Activated naive CD8-positive, alpha-beta T cell treated with anti-CD3 and anti-CD28 coated beads, Interleukin-2, amount 50 U/mL, for 24 hours (primary cell): ENCODE measurements around the gene SNX30.

Source experiments
- ATAC-seq: fragments of 150-1000 bp; cut with Tn5 transposase; one replicate; pipeline ENCODE4 v1.10.0; 2021
- DNase-seq: peaks from one replicate; pipeline ENCODE4 v3.0.0; 2021
- H3K27ac Mint-ChIP-seq: one replicate; pipeline ENCODE4 v1.8.0; 2021; ENCODE audit warnings: mild to moderate bottlenecking, mixed read lengths
- H3K27me3 Mint-ChIP-seq: one replicate; pipeline ENCODE4 v1.8.0; 2021; ENCODE audit warnings: mixed read lengths
- H3K36me3 Mint-ChIP-seq: one replicate; pipeline ENCODE4 v1.8.0; 2021; ENCODE audit warnings: low read depth, mixed read lengths
- H3K4me1 Mint-ChIP-seq: one replicate; pipeline ENCODE4 v1.8.0; 2021; ENCODE audit warnings: mixed read lengths
- H3K4me3 Mint-ChIP-seq: one replicate; pipeline ENCODE4 v1.8.0; 2021; ENCODE audit warnings: mild to moderate bottlenecking, moderate library complexity, mixed read lengths
- H3K9me3 Mint-ChIP-seq: one replicate; pipeline ENCODE4 v1.8.0; 2021; ENCODE audit warnings: mixed read lengths

SNX30 gene

GRCh38 chr9:112842555-112842954 lies 92.0 kb downstream of the SNX30 start:
- ATAC-seq (no peak), DNase-seq (no peak)
- H3K9me3 Mint-ChIP-seq = no peaks in the 10 kb centered on the region
- H3K27ac Mint-ChIP-seq = no peak overlapping the region
- H3K4me3 Mint-ChIP-seq = no peak overlapping the region
- H3K36me3 Mint-ChIP-seq = peaks cover 12% of the 10 kb centered on the region
- no peaks in the 10 kb centered on the region for H3K27me3 Mint-ChIP-seq
- H3K4me1 Mint-ChIP-seq = peaks cover 12% of the 10 kb centered on the region

GRCh38 chr9:112844771-112845542 lies 94.4 kb downstream of the SNX30 start:
- Mint-ChIP-seq H3K4me1 (peaks cover 14% of the 10 kb centered on the region), H3K36me3 (peaks cover 4% of the 10 kb centered on the region), H3K4me3 (no peak overlapping the region)

GRCh38 chr9:112846528-112847488 lies 96.2 kb downstream of the SNX30 start:
- ATAC-seq = no peak
- H3K27me3 Mint-ChIP-seq = no peaks in the 10 kb centered on the region
- peaks cover 9% of the 10 kb centered on the region for H3K36me3 Mint-ChIP-seq

More at GRCh38 chr9:112844771-112845542, 94.4 kb downstream of the SNX30 start:
- DNase-seq (peak; percentile 85), ATAC-seq (peak; percentile 29)
- Mint-ChIP-seq H3K27me3 (no peaks in the 10 kb centered on the region), H3K9me3 (no peaks in the 10 kb centered on the region), H3K27ac (no peak overlapping the region)

DNA sequence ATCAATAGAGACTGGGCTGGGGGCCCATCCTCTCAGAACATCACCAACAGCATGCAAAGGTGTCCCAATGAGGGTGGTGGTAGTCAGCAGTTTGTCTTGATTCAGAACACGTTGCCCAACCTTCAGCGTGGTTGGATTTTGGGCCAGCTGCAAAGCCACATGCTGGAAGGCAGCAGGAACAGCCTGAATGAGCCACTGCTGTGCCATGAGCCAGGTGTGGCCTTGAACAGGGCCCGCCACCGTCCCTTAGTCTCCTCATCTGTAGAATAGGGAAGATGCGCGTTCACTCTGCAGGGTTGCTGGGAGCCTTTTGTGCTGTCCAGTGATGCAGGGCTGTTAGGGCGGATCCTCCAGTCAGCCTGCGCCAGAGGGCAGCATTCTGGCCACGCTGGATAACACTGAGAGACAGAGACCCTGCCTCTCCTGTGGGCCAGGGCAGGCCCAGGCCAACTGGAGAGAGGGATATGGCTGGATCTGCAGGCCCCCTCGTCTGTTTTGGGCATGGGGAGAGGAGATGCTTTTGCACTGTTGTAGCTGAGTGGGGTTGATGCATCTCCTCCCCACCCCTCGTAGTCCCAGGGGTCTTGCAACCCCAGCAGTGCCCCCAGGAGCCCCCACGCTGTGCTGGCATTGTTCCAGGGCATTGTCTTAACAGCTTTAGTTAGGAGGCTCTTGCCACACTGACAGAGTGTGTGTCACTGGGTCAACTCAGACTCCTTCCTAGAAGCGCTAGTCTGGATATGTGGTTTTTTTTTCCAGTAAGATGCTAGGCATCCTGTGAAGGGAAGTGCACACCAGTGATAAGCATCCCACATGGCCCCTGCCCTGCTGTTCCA lies 98.0 kb downstream of the SNX30 start:
- H3K4me1 Mint-ChIP-seq = peaks cover 14% of the 10 kb centered on the region
- H3K36me3 Mint-ChIP-seq = peaks cover 9% of the 10 kb centered on the region
- ATAC-seq (no peak), DNase-seq (no peak)
- H3K9me3 Mint-ChIP-seq = no peaks in the 10 kb centered on the region
- H3K4me3 Mint-ChIP-seq = no peak overlapping the region
- no peak overlapping the region for H3K27ac Mint-ChIP-seq
- H3K27me3 Mint-ChIP-seq = no peaks in the 10 kb centered on the region

More at GRCh38 chr9:112846528-112847488, 96.2 kb downstream of the SNX30 start:
- no peak overlapping the region for H3K4me3 Mint-ChIP-seq
- no peak for DNase-seq
- H3K4me1 Mint-ChIP-seq = peaks cover 14% of the 10 kb centered on the region
- no peaks in the 10 kb centered on the region for H3K9me3 Mint-ChIP-seq
- H3K27ac Mint-ChIP-seq = no peak overlapping the region

GRCh38 chr9:112849363-112849922 lies 98.9 kb downstream of the SNX30 start:
- H3K9me3 Mint-ChIP-seq = no peaks in the 10 kb centered on the region
- no peak for DNase-seq

GRCh38 chr9:112850840-112851239 lies 100.3 kb downstream of the SNX30 start:
- no peaks in the 10 kb centered on the region for H3K9me3 Mint-ChIP-seq
- peaks cover 3% of the 10 kb centered on the region for H3K4me1 Mint-ChIP-seq
- DNase-seq = no peak
- H3K36me3 Mint-ChIP-seq = peaks cover 12% of the 10 kb centered on the region
- no peaks in the 10 kb centered on the region for H3K27me3 Mint-ChIP-seq
- no peak overlapping the region for H3K27ac Mint-ChIP-seq
- ATAC-seq = no peak
- no peak overlapping the region for H3K4me3 Mint-ChIP-seq

More at GRCh38 chr9:112849363-112849922, 98.9 kb downstream of the SNX30 start:
- no peak overlapping the region for H3K27ac Mint-ChIP-seq
- H3K27me3 Mint-ChIP-seq = no peaks in the 10 kb centered on the region
- peaks cover 12% of the 10 kb centered on the region for H3K36me3 Mint-ChIP-seq
- H3K4me1 Mint-ChIP-seq = peaks cover 13% of the 10 kb centered on the region
- no peak overlapping the region for H3K4me3 Mint-ChIP-seq
- ATAC-seq = peak; percentile 43

- H3K36me3 Mint-ChIP-seq = peaks cover 7% of the 10 kb centered on the region
- H3K4me3 Mint-ChIP-seq = no peak overlapping the region
- no peak overlapping the region for H3K27ac Mint-ChIP-seq
- no peaks in the 10 kb centered on the region for H3K4me1 Mint-ChIP-seq
- ATAC-seq (no peak), DNase-seq (no peak)
- H3K9me3 Mint-ChIP-seq = no peaks in the 10 kb centered on the region
- no peaks in the 10 kb centered on the region for H3K27me3 Mint-ChIP-seq
Measured at GRCh38 chr9:112852741-112853504, 102.4 kb downstream of the SNX30 start.

DNA sequence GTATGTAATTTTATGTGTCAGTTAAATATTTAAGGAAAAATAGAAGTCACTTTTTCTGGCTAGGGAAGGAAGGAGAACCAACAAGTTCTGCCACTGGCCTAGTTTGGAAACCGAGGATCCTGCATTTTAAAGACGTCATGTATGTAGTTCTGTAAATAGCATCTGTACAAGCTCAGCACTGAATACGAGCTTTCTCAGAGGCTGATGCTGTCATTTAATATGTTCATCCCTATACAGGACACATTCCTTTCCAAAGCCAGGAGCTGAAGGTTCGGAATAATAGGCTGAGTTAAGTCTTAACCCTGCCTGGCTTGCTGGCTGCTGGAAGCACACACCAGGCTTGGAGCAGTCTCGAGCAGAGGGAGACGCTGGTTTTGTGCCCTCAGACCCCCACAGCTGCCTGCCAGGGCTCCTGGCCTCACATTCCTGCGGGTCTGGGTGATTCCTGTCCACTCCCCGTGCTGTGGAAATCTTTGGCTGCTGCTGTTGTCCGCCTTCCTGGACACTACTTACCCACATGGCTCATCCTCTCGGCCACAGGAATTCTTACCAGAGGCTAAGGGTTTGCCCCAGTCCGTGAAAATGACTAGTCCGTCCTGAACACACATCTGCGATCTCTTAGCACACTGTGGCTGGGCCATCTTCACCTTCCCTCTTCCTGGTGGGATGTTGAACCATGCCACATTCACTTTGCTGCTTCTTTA lies 103.5 kb downstream of the SNX30 start:
- DNase-seq (no peak), ATAC-seq (no peak)
- Mint-ChIP-seq H3K4me1 (peaks cover 3% of the 10 kb centered on the region), H3K4me3 (no peak overlapping the region), H3K9me3 (no peaks in the 10 kb centered on the region), H3K36me3 (peaks cover 7% of the 10 kb centered on the region), H3K27me3 (no peaks in the 10 kb centered on the region), H3K27ac (no peak overlapping the region)

DNA sequence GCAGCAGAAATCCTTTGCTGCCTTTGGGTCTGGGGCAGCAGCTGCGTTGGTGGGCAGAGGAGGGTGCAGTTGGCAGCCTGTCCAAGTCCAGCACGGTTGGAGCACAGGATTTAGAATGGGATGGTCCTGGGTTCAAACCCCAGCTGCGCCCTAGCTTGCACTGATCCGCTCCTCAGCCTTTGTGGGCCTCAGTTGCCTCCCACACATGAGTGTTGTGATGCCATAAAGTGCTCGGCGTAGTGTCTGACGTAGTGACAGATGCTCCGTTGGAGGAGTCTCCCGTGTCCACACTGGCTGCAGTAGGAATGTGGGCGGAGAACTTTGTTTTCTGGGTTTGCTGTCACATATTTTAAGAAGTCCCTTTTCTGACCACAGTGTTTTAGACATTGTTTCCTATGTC lies 104.1 kb downstream of the SNX30 start:
- H3K4me1 Mint-ChIP-seq = peaks cover 3% of the 10 kb centered on the region
- H3K27ac Mint-ChIP-seq = no peak overlapping the region
- H3K36me3 Mint-ChIP-seq = peaks cover 7% of the 10 kb centered on the region

GRCh38 chr9:112856200-112856599 lies 105.6 kb downstream of the SNX30 start:
- H3K9me3 Mint-ChIP-seq = no peaks in the 10 kb centered on the region
- ATAC-seq = no peak
- no peak overlapping the region for H3K4me3 Mint-ChIP-seq
- peaks cover 5% of the 10 kb centered on the region for H3K4me1 Mint-ChIP-seq
- no peak overlapping the region for H3K27ac Mint-ChIP-seq
- no peak for DNase-seq
- H3K36me3 Mint-ChIP-seq = peaks cover 5% of the 10 kb centered on the region
- no peaks in the 10 kb centered on the region for H3K27me3 Mint-ChIP-seq

More for the DNA sequence above, 104.1 kb downstream of the SNX30 start:
- no peaks in the 10 kb centered on the region for H3K9me3 Mint-ChIP-seq
- ATAC-seq (no peak), DNase-seq (no peak)
- no peak overlapping the region for H3K4me3 Mint-ChIP-seq
- H3K27me3 Mint-ChIP-seq = no peaks in the 10 kb centered on the region

- Mint-ChIP-seq H3K27me3 (no peaks in the 10 kb centered on the region), H3K4me1 (peaks cover 5% of the 10 kb centered on the region), H3K36me3 (peaks cover 2% of the 10 kb centered on the region), H3K9me3 (no peaks in the 10 kb centered on the region), H3K27ac (no peak overlapping the region), H3K4me3 (no peak overlapping the region)
- ATAC-seq = no peak
- DNase-seq = no peak
Measured at GRCh38 chr9:112856843-112857242, 106.3 kb downstream of the SNX30 start.

DNA sequence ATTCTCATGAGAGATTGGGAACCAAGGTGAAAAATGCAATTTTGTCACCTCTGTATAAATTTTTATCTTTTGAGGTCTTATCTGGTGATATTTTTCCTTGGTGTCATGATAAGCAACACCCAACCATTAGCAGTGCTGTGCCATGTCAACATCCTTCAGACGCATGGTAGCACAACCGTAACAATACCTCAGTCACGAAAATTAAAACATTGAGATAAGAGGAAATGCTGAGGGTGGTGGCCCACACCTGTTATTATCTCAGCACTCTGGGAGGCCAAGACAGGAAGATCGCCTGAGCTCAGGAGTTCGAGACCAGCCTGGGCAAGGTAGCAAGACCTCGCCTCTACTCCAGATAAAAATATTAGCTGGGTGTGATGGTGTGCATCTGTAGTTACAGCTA lies 107.4 kb downstream of the SNX30 start:
- no peak overlapping the region for H3K4me3 Mint-ChIP-seq
- no peak overlapping the region for H3K27ac Mint-ChIP-seq
- ATAC-seq (no peak), DNase-seq (no peak)
- H3K9me3 Mint-ChIP-seq = no peaks in the 10 kb centered on the region
- peaks cover 8% of the 10 kb centered on the region for H3K4me1 Mint-ChIP-seq
- peaks cover 2% of the 10 kb centered on the region for H3K36me3 Mint-ChIP-seq
- no peaks in the 10 kb centered on the region for H3K27me3 Mint-ChIP-seq

DNA sequence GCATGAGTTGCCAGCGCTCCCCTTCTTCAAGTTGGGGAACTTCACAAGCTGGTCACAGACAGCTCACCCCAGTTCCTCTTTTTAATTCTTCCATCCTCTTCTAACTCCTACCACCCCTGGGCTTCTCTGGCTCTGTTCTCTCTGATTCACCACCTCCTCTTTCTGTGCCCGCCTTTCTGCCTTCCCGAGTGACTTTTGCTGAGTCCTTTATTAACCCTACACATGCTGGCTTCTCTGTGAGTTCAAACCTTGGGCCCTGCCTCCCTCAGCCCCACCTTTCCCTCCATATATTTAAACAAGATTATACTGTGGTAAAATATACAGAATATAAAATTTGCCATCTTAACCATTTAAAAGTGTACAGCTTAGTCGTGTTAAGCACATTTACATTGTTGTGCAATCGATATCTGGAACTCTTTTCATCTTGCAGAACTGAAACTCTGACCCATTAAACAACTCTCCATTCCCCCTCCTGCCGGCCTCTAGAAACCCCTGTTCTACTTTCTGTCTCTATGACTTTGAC lies 108.1 kb downstream of the SNX30 start:
- H3K27me3 Mint-ChIP-seq = no peaks in the 10 kb centered on the region
- H3K36me3 Mint-ChIP-seq = peaks cover under 1% of the 10 kb centered on the region
- ATAC-seq (no peak), DNase-seq (no peak)
- peaks cover 13% of the 10 kb centered on the region for H3K4me1 Mint-ChIP-seq
- no peak overlapping the region for H3K4me3 Mint-ChIP-seq
- no peak overlapping the region for H3K27ac Mint-ChIP-seq
- no peaks in the 10 kb centered on the region for H3K9me3 Mint-ChIP-seq
